NB4 (cell line): ENCODE data around the gene POM121L2.

Experiments
- POLR2A ChIP-seq: IDR thresholded peaks from 2 replicates; pipeline ENCODE4 v1.6.1; 2011; ENCODE audit warnings: mild to moderate bottlenecking; ENCODE audit not compliant: insufficient read length; ENCODE audit errors: extremely low read depth
- TF ChIP-seq, protein P1 (sequence below): IDR thresholded peaks from one replicate; pipeline ENCODE4 v1.5.1; 2012; ENCODE audit warnings: low read depth, low read length
- TF ChIP-seq, protein P2 (sequence below): IDR thresholded peaks from 2 replicates; pipeline ENCODE4 v1.6.1; 2011; ENCODE audit warnings: low read depth, low read length

DNA sequence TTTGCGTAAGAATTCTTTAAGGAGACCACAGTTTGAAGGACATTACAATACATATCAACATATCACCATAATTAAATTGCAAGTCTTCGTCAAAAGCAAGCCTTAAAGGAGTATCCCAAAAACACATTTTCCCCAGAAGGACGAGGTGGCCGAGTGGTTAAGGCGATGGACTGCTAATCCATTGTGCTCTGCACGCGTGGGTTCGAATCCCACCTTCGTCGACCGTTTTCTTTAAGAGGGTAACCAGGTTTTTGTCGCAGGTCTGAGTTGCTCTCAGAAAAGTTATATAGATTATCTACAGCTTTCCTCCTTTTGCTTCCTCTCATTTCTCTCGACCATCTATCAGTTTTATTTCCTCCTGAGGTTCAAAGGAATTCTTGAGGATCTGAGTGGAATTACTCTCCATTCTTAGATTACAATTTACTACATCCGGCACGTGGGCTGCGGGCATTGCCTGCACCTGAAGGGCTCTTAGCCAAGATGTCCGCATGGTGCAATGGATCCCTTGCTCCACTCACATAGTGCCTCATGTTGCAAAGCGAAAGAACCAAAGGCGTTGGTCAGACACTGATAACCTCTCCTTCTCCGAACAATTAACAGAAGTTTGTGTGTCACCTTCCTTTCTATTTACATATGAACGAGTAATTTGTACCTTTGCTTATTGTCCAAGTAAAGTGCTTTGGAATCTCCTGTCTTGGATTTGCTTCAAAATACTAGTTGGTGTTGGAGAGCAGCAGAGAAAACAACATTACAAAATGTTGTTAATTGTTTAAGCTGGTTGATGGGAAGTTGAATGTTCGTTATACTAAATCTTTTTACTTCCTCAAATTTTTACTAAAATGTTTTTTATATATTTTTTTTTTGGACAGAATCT lies 14.0 kb downstream of the POM121L2 start:
- TF ChIP-seq, protein P1, sequence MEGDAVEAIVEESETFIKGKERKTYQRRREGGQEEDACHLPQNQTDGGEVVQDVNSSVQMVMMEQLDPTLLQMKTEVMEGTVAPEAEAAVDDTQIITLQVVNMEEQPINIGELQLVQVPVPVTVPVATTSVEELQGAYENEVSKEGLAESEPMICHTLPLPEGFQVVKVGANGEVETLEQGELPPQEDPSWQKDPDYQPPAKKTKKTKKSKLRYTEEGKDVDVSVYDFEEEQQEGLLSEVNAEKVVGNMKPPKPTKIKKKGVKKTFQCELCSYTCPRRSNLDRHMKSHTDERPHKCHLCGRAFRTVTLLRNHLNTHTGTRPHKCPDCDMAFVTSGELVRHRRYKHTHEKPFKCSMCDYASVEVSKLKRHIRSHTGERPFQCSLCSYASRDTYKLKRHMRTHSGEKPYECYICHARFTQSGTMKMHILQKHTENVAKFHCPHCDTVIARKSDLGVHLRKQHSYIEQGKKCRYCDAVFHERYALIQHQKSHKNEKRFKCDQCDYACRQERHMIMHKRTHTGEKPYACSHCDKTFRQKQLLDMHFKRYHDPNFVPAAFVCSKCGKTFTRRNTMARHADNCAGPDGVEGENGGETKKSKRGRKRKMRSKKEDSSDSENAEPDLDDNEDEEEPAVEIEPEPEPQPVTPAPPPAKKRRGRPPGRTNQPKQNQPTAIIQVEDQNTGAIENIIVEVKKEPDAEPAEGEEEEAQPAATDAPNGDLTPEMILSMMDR, result no peak
- no peak for TF ChIP-seq POLR2A
- TF ChIP-seq, protein P2, sequence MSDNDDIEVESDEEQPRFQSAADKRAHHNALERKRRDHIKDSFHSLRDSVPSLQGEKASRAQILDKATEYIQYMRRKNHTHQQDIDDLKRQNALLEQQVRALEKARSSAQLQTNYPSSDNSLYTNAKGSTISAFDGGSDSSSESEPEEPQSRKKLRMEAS, result no peak
